ENCODE results near the gene VIT. TPM values are rescaled to one million over a fixed set of nuclear protein-coding genes. Genes with fewer than 3 reads are reported as not detected.

The VIT gene
- total RNA-seq, 1 donor from 2014 or later: not detected

GRCh38 chr2:36801088-36801487 lies 104.6 kb downstream of the VIT start:
- no peaks in the 10 kb centered on the region for H3K9me3 Mint-ChIP-seq
- no peak overlapping the region for H3K27ac Mint-ChIP-seq
- Histone ChIP-seq H4K20me1 (ENCODE audit: low read depth) (no peaks in the 10 kb centered on the region), H3K4me3 (no peak overlapping the region), H3K9me3 (ENCODE audit: low read depth) (no peaks in the 10 kb centered on the region), H3K4me1 (no peaks in the 10 kb centered on the region), H2AFZ (replicated peaks) (no peak overlapping the region), H3K4me2 (no peak overlapping the region), H3F3A (ENCODE audit: low read depth) (no peaks in the 10 kb centered on the region), H3K27ac (no peak overlapping the region), H3K9ac (no peak overlapping the region), H3K36me3 (no peaks in the 10 kb centered on the region), H3K79me2 (ENCODE audit: low read depth) (no peaks in the 10 kb centered on the region), H3K27me3 (no peaks in the 10 kb centered on the region)
- peaks cover 4% of the 10 kb centered on the region for H3K4me1 Mint-ChIP-seq
- no peak for DNase-seq (ENCODE audit: low spot score)
- H3K36me3 Mint-ChIP-seq: no peaks in the 10 kb centered on the region
- H3K4me3 Mint-ChIP-seq: no peak overlapping the region
- H3K27me3 Mint-ChIP-seq (ENCODE audit: insufficient read depth, low read depth): peaks cover 2% of the 10 kb centered on the region
- TF ChIP-seq CTCF (IDR thresholded peaks at IDR 0.05) (no peak), EZH2phosphoT487 (IDR thresholded peaks at IDR 0.05) (no peak), EZH2 (IDR thresholded peaks at IDR 0.05) (no peak)

GRCh38 chr2:36802952-36803351 lies 106.4 kb downstream of the VIT start:
- H3K27ac Mint-ChIP-seq: no peak overlapping the region
- peaks cover 6% of the 10 kb centered on the region for H3K9me3 Mint-ChIP-seq
- no peak overlapping the region for H3K9ac ChIP-seq

GRCh38 chr2:36805635-36806224 lies 109.2 kb downstream of the VIT start:
- H3K4me2 ChIP-seq: no peak overlapping the region
- H3F3A ChIP-seq (ENCODE audit: low read depth): no peaks in the 10 kb centered on the region
- H3K79me2 ChIP-seq (ENCODE audit: low read depth): no peaks in the 10 kb centered on the region
- H3K27me3 Mint-ChIP-seq (ENCODE audit: insufficient read depth, low read depth): peaks cover 5% of the 10 kb centered on the region
- no peak for DNase-seq (ENCODE audit: low spot score)
- peaks cover 11% of the 10 kb centered on the region for H3K4me1 Mint-ChIP-seq
- H3K36me3 Mint-ChIP-seq: no peaks in the 10 kb centered on the region
- no peak overlapping the region for H3K27ac ChIP-seq
- H3K27ac Mint-ChIP-seq: no peak overlapping the region
- no peak overlapping the region for H3K4me3 Mint-ChIP-seq
- H4K20me1 ChIP-seq (ENCODE audit: low read depth): no peaks in the 10 kb centered on the region
- no peaks in the 10 kb centered on the region for H3K4me1 ChIP-seq
- H3K9ac ChIP-seq: no peak overlapping the region
- peaks cover 6% of the 10 kb centered on the region for H3K9me3 Mint-ChIP-seq
- H2AFZ ChIP-seq (replicated peaks): no peak overlapping the region
- H3K27me3 ChIP-seq: no peaks in the 10 kb centered on the region
- no peaks in the 10 kb centered on the region for H3K36me3 ChIP-seq
- TF ChIP-seq EZH2 (IDR thresholded peaks at IDR 0.05) (no peak), CTCF (IDR thresholded peaks at IDR 0.05) (no peak), EZH2phosphoT487 (IDR thresholded peaks at IDR 0.05) (no peak)
- no peak overlapping the region for H3K4me3 ChIP-seq
- no peaks in the 10 kb centered on the region for H3K9me3 ChIP-seq (ENCODE audit: low read depth)

More at GRCh38 chr2:36802952-36803351, 106.4 kb downstream of the VIT start:
- H3F3A ChIP-seq (ENCODE audit: low read depth): no peaks in the 10 kb centered on the region
- no peaks in the 10 kb centered on the region for H3K27me3 ChIP-seq
- no peak overlapping the region for H3K27ac ChIP-seq
- TF ChIP-seq EZH2phosphoT487 (IDR thresholded peaks at IDR 0.05) (no peak), CTCF (IDR thresholded peaks at IDR 0.05) (no peak), EZH2 (IDR thresholded peaks at IDR 0.05) (no peak)
- no peak for DNase-seq (ENCODE audit: low spot score)
- Mint-ChIP-seq H3K4me3 (no peak overlapping the region), H3K36me3 (no peaks in the 10 kb centered on the region), H3K4me1 (peaks cover 11% of the 10 kb centered on the region), H3K27me3 (ENCODE audit: insufficient read depth, low read depth) (peaks cover 2% of the 10 kb centered on the region)
- H3K79me2 ChIP-seq (ENCODE audit: low read depth): no peaks in the 10 kb centered on the region
- H3K4me2 ChIP-seq: no peak overlapping the region
- H3K9me3 ChIP-seq (ENCODE audit: low read depth): no peaks in the 10 kb centered on the region
- no peaks in the 10 kb centered on the region for H3K36me3 ChIP-seq
- no peaks in the 10 kb centered on the region for H3K4me1 ChIP-seq
- H4K20me1 ChIP-seq (ENCODE audit: low read depth): no peaks in the 10 kb centered on the region
- no peak overlapping the region for H3K4me3 ChIP-seq
- no peak overlapping the region for H2AFZ ChIP-seq (replicated peaks)
